ENCODE data around the gene CFI.
"Not testable (repeated sequence)": the region's sequence is repeated elsewhere in the genome, so short reads cannot be mapped to it uniquely, and the experiment has no call there.

The CFI gene

DNA sequence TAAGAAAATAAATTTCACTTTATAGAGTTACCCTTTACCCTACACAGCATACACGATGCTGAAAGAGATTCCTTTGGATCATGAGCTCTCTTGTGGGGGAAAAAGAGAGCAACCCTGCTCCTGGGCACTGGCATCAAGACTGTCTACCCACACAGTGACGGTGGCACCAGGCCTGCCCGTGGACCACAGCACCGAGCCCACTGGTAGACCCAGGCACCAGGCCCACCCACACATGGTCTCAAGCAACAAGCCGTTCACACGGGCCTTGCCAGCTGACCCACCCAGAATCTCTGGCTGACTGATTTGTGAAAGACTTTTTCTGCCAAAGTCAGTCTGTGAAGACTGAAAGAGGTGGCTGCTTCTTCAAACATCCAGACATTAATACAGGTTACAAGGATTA lies 6.7 kb downstream of the CFI start:
- DNase-seq (ENCODE audit: low spot score): no peak

- DNase-seq (ENCODE audit: low spot score): no peak
These were observed 14.0 kb downstream of the CFI start for GRCh38 chr4:109787807-109788206.

GRCh38 chr4:109786846-109787245 lies 15.0 kb downstream of the CFI start:
- no peak for DNase-seq (ENCODE audit: low spot score)

DNA sequence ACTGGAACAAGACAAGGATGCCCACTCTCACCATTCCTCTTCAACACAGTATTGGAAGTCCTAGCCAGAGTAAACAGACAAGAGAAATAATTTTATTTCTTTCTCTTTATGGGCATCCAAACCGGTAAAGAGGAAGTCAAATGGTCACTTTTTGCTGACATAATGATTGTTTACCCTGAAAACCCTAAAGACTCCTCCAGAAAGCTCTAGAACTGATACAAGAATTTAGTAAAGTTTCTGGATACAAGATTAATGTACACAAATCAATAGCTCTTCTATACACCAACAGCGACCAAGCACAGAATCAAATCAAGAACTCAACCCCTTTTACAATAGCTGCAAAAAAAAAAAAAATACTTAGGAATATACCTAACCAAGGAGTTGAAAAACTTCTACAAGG lies 19.7 kb downstream of the CFI start:
- DNase-seq (ENCODE audit: low spot score): not testable (repeated sequence)

GRCh38 chr4:109764789-109765402 lies 36.9 kb downstream of the CFI start:
- DNase-seq (ENCODE audit: low spot score): no peak

DNA sequence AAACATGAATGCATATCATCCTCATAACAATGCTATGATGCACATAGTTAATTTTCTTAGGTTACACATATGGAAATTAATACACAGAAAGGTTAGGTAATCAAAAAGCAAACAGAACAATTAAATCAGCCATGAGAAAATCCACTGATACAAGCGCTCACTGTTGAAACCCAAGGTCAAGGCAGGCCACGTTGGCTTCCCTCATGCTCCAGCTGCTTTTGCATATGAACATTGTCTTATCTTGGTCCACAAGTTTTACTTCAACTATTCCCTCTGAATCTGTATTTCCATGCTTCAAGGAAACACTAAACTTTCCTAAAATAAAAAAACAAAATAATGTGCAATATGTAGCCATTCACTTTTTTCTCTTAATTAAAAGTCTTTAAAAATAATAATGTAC lies 37.4 kb downstream of the CFI start:
- DNase-seq (ENCODE audit: low spot score): no peak

GRCh38 chr4:109760682-109761081 lies 41.1 kb downstream of the CFI start:
- no peak for DNase-seq (ENCODE audit: low spot score)

GRCh38 chr4:109755656-109756055 lies 46.1 kb downstream of the CFI start:
- DNase-seq (ENCODE audit: low spot score): no peak

DNA sequence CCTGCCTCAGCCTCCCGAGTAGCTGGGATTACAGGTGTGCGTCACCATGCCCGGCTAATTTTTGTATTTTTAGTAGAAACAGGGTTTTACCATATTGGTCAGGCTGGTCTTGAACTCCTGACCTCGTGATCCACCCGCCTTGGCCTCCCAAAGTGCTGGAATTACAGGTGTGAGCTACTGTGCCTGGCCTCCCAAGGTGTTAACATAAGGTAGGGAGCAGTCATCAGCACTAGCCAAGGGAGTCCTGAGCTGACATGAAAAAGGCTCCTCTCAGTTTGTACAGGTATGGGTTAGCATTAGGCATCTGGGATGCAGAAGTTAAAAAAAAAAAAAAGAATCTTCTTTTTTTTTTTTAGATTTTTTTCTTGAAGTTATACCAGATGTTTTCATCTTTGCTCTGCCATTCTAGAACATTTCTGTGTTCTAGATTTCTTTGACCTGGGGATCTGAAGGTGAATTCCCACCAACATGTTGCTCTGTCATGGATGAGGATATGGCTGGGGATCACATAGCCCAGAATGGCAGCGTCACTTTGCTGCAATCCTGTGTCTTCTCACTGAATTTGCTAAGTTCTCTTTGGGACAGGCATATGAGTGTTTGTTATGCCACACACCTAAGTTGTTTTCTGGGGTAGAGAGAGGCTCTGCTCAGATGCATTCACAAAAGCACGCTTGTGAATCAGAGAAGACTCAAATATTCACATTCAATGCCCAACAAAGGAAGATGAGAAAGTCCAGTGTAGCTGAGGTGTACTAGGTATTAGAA lies 47.5 kb downstream of the CFI start:
- DNase-seq (ENCODE audit: low spot score): no peak

- no peak for DNase-seq (ENCODE audit: low spot score)
These were observed 49.3 kb downstream of the CFI start for GRCh38 chr4:109752525-109752924.

GRCh38 chr4:109751852-109752251 lies 49.9 kb downstream of the CFI start:
- no peak for DNase-seq (ENCODE audit: low spot score)

DNA sequence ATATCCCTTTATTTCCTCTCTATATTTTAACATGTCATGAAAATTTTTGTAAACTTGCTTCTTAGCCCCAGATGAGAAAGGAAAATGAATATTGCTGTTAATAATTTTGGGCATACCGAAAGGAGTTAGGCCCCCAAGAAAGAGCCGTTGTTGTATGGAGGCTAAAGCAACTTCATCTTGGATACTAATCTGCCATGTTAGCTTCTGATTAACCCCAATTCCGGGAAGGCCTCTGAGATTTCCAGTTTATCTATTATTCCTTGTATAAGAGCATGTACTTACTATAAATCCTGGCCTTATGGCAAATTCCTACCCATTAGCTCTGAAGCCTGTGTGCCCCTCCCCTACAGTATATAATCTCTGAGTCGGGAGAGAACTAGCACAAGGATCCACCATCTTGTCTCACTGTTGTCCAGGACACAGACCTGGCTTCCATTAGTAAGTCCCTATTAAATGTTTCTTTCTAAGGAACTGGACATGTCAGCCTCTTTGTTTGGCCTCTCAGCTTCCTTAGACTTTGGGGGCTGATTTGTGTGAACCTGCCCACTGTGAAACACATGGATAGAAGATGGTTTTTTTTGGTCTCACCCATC lies 51.1 kb downstream of the CFI start:
- no peak for DNase-seq (ENCODE audit: low spot score)

GRCh38 chr4:109749388-109750082 lies 52.3 kb downstream of the CFI start:
- no peak for DNase-seq (ENCODE audit: low spot score)

DNA sequence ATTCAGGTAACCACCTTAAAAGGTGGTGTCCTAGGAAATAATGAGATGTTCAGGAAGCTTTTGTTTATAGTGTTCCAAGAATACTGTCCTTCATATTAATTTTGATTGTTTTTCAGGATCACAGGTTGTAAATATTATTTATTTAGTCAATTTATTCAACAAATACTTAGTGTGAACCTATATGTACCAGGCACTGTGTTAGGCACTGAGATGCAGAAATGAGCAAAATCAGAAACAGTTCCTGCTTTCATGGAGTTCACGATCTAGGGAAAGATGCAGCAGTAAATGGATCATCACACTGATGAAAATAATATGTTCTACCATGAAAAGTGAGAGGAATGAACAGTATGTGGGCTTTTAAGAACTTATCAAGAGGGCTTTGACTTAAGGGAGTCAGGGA lies 53.7 kb downstream of the CFI start:
- DNase-seq (ENCODE audit: low spot score): no peak

DNA sequence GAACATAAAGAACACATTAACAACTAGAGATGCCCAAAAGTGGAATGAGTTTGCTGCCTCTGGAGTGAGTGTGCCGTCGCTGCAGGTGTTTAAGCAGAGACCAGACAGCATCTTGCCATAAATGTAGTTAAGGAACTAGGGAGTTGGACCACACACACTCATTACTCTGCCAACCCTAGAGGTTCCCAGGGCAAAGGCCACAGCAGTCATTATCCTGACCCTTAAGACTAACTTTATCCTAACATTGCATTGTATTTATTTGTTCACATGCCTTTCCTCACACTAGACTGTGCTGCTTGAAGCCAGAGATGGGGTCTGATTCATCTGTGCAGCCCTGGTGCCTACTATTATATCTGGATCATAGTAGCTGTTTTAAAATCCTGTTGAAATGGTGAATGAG lies 55.1 kb downstream of the CFI start:
- DNase-seq (ENCODE audit: low spot score): no peak

GRCh38 chr4:109745830-109746229 lies 56.0 kb downstream of the CFI start:
- DNase-seq (ENCODE audit: low spot score): no peak

DNA sequence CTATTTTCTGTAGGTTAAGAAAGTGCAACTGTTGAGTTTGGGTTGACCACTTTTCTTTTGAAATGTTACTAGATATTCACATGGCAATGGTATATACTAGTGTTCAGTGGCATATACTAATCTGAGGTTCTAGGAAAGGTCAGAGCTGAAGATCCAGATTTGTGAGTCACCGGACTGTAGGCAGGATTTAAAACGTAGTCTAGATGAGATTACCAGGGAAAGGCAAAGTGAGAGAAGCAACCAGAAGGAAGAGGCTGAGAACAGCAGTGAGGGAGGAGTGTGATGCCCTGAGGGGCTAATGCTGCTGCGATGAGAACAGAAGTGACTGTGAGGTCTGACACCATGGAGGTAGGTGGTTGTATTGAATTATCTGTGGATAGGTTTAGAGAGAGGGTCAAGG lies 62.3 kb downstream of the CFI start:
- no peak for DNase-seq (ENCODE audit: low spot score)

- DNase-seq (ENCODE audit: low spot score): no peak
These were observed 63.5 kb downstream of the CFI start for GRCh38 chr4:109738104-109738872.

- no peak for DNase-seq (ENCODE audit: low spot score)
These were observed 66.0 kb downstream of the CFI start for GRCh38 chr4:109735566-109736365.

GRCh38 chr4:109733728-109734127 lies 68.1 kb downstream of the CFI start:
- DNase-seq (ENCODE audit: low spot score): no peak
